ENCODE measurements around the gene ATP6V1G3.

GRCh38 chr1:198564716-198565115 lies 24.2 kb upstream of the ATP6V1G3 start:
- no peak for TF ChIP-seq POLR2A (IDR thresholded peaks at IDR 0.05)
- no peak for TF ChIP-seq CTCF (IDR thresholded peaks at IDR 0.05 in 4 of 5, conservative IDR thresholded peaks at IDR 0.05 in 1 of 5)
